ENCODE measurements around the gene ENPP5.

The ENPP5 gene

GRCh38 chr6:46211917-46212316 is 41.1 kb upstream of the ENPP5 start (continued):
- peak; percentile 84 for TF ChIP-seq ZNF555 (tag by site-specific recombination; conservative IDR thresholded peaks at IDR 0.05)
- TF ChIP-seq, protein P1, sequence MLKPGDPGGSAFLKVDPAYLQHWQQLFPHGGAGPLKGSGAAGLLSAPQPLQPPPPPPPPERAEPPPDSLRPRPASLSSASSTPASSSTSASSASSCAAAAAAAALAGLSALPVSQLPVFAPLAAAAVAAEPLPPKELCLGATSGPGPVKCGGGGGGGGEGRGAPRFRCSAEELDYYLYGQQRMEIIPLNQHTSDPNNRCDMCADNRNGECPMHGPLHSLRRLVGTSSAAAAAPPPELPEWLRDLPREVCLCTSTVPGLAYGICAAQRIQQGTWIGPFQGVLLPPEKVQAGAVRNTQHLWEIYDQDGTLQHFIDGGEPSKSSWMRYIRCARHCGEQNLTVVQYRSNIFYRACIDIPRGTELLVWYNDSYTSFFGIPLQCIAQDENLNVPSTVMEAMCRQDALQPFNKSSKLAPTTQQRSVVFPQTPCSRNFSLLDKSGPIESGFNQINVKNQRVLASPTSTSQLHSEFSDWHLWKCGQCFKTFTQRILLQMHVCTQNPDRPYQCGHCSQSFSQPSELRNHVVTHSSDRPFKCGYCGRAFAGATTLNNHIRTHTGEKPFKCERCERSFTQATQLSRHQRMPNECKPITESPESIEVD (tag by site-specific recombination; IDR thresholded peaks at IDR 0.05), result no peak
- no peak for TF ChIP-seq ZFP41 (tag by site-specific recombination; IDR thresholded peaks at IDR 0.05; ENCODE audit: borderline replicate concordance)
- peak; percentile 90 for TF ChIP-seq ZNF518A (tag by site-specific recombination; conservative IDR thresholded peaks at IDR 0.05; ENCODE audit: low read depth)
- peak; percentile 91 for TF ChIP-seq ZNF426 (tag by site-specific recombination; IDR thresholded peaks at IDR 0.05)
- TF ChIP-seq HOXD13 (CRISPR knock-in tag; IDR thresholded peaks at IDR 0.05; ENCODE audit: borderline replicate concordance), result no peak
- no peak for TF ChIP-seq INSM2 (tag by site-specific recombination; IDR thresholded peaks at IDR 0.05)
- TF ChIP-seq ZNF510 (tag by site-specific recombination; IDR thresholded peaks at IDR 0.05; ENCODE audit: insufficient replicate concordance), result peak; percentile 68
- TF ChIP-seq, protein P2, sequence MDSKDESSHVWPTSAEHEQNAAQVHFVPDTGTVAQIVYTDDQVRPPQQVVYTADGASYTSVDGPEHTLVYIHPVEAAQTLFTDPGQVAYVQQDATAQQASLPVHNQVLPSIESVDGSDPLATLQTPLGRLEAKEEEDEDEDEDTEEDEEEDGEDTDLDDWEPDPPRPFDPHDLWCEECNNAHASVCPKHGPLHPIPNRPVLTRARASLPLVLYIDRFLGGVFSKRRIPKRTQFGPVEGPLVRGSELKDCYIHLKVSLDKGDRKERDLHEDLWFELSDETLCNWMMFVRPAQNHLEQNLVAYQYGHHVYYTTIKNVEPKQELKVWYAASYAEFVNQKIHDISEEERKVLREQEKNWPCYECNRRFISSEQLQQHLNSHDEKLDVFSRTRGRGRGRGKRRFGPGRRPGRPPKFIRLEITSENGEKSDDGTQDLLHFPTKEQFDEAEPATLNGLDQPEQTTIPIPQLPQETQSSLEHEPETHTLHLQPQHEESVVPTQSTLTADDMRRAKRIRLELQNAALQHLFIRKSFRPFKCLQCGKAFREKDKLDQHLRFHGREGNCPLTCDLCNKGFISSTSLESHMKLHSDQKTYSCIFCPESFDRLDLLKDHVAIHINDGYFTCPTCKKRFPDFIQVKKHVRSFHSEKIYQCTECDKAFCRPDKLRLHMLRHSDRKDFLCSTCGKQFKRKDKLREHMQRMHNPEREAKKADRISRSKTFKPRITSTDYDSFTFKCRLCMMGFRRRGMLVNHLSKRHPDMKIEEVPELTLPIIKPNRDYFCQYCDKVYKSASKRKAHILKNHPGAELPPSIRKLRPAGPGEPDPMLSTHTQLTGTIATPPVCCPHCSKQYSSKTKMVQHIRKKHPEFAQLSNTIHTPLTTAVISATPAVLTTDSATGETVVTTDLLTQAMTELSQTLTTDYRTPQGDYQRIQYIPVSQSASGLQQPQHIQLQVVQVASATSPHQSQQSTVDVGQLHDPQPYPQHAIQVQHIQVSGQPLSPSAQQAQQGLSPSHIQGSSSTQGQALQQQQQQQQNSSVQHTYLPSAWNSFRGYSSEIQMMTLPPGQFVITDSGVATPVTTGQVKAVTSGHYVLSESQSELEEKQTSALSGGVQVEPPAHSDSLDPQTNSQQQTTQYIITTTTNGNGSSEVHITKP (tag by site-specific recombination; IDR thresholded peaks at IDR 0.05), result no peak
- no peak for TF ChIP-seq ZNF792 (tag by site-specific recombination; IDR thresholded peaks at IDR 0.05)
- TF ChIP-seq ZNF266 (tag by site-specific recombination; IDR thresholded peaks at IDR 0.05; ENCODE audit: low read depth), result peak; percentile 54; the same call in 1 of the 2 replicates
- TF ChIP-seq ZNF10 (tag by site-specific recombination; IDR thresholded peaks at IDR 0.05), result no peak
- TF ChIP-seq ZNF629 (tag by site-specific recombination; IDR thresholded peaks at IDR 0.05), result peak; percentile 36; the same call in 1 of the 2 replicates
- 0 out of 2 replicates have a peak, but pooled peaks have one; percentile 10 for TF ChIP-seq ZNF354C (tag by site-specific recombination; IDR thresholded peaks at IDR 0.05; ENCODE audit: borderline replicate concordance, low read depth)
- no peak for TF ChIP-seq ZNF146 (tag by site-specific recombination; IDR thresholded peaks at IDR 0.05)
- no peak for TF ChIP-seq ZNF529 (tag by site-specific recombination; IDR thresholded peaks at IDR 0.05; ENCODE audit: insufficient replicate concordance)
- no peak for TF ChIP-seq SCRT2 (tag by site-specific recombination; IDR thresholded peaks at IDR 0.05)
- TF ChIP-seq EGR2 (tag by site-specific recombination; IDR thresholded peaks at IDR 0.05; ENCODE audit: low read depth), result no peak
- no peak for TF ChIP-seq ZNF610 (tag by site-specific recombination; IDR thresholded peaks at IDR 0.05; ENCODE audit: borderline replicate concordance)
- TF ChIP-seq, protein P3, sequence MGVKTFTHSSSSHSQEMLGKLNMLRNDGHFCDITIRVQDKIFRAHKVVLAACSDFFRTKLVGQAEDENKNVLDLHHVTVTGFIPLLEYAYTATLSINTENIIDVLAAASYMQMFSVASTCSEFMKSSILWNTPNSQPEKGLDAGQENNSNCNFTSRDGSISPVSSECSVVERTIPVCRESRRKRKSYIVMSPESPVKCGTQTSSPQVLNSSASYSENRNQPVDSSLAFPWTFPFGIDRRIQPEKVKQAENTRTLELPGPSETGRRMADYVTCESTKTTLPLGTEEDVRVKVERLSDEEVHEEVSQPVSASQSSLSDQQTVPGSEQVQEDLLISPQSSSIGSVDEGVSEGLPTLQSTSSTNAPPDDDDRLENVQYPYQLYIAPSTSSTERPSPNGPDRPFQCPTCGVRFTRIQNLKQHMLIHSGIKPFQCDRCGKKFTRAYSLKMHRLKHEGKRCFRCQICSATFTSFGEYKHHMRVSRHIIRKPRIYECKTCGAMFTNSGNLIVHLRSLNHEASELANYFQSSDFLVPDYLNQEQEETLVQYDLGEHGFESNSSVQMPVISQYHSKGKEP (tag by site-specific recombination; IDR thresholded peaks at IDR 0.05), result no peak
- TF ChIP-seq TSHZ1 (tag by site-specific recombination; IDR thresholded peaks at IDR 0.05; ENCODE audit: borderline replicate concordance), result no peak
- TF ChIP-seq ZNF433 (tag by site-specific recombination; IDR thresholded peaks at IDR 0.05; ENCODE audit: low read depth), result 0 out of 2 replicates have a peak, but pooled peaks have one; percentile 36

All from HEK293 (cell line).